GM18508 (cell line): ENCODE measurements around the gene GLTPD2.

Experiments
- ATAC-seq: cut with Tn5 transposase; IDR thresholded peaks from one replicate; pipeline ENCODE4 v1.9.1; 2021; ENCODE audit warnings: moderate number of reproducible peaks; ENCODE audit not compliant: insufficient read depth, unreplicated experiment

GLTPD2 gene

GRCh38 chr17:4769628-4770027 lies 19.1 kb upstream of the GLTPD2 start:
- ATAC-seq = no peak

- no peak for ATAC-seq
These were observed 17.1 kb upstream of the GLTPD2 start, which contains the start of gene TM4SF5 for GRCh38 chr17:4771519-4772234. TM4SF5 (plus strand) TSS chr17:4771886; CDS start chr17:4771923, 37 bp downstream.

GRCh38 chr17:4772235-4772613 lies 16.5 kb upstream of the GLTPD2 start:
- no peak for ATAC-seq

DNA sequence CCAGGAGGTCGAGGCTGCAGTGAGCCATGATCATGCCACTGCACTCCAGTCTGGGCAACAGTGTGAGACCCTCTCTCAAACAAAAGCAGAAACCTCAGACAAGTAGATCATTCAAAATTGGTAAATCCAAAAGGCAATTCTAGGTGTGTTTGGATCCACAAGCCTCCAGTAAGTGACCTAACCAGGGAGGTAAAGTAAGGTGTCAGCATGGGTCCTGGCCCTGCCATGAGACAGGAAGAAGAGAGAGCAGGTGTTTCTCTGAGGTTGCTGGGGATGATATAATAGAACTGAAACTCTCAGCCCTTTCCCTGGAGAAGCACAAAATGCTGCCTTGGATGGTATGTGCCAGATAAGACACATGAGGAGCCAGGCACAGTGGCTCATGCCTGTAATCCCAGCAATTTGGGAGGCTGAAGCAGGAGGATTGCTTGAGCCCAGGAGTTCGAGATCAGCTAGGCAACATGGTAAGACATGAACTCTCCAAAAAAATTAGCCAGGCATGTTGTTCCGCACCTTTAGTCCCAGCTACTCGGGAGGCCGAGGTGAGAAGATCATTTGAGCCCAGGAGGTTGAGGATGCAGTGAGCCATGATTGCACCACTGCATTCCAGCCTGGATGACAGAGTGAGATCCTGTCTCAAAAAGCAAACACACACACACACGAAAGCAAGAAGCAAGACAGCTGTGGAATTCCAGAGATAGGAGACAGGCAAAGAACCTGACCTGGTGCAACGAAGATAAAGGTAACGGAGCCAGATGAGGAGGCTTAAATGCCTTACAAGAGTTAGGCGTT lies 10.6 kb upstream of the GLTPD2 start:
- ATAC-seq = no peak

GRCh38 chr17:4780325-4780955 lies 8.3 kb upstream of the GLTPD2 start:
- no peak for ATAC-seq

- ATAC-seq = no peak
These were observed 6.1 kb upstream of the GLTPD2 start for GRCh38 chr17:4782652-4783051.

- ATAC-seq = no peak
These were observed 3.3 kb upstream of the GLTPD2 start for GRCh38 chr17:4785311-4786105.

- no peak for ATAC-seq
These were observed 2.7 kb upstream of the GLTPD2 start, which contains the start of gene VMO1 for GRCh38 chr17:4786106-4786511. VMO1 (minus strand) TSS chr17:4786364; CDS start chr17:4786352, 12 bp downstream.

DNA sequence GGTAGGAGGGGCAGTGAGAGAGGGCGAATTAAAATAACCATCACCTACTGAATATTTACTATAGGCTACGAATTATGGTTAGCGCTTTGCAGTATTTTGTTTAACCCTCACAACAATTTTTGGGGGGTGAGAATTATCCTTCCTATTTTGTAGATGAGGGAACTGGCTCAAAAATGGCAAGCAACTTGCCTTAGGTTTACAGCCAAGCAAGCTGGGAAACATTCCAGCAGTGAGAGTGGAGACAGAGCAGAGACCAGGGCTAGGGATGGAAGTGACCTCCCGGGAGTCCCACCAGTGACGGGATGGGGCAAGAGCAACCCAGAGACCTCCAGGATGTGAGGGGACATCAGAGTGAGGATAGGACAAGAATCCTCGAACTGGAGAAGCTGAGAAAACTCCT lies 2.2 kb upstream of the GLTPD2 start:
- ATAC-seq = no peak

DNA sequence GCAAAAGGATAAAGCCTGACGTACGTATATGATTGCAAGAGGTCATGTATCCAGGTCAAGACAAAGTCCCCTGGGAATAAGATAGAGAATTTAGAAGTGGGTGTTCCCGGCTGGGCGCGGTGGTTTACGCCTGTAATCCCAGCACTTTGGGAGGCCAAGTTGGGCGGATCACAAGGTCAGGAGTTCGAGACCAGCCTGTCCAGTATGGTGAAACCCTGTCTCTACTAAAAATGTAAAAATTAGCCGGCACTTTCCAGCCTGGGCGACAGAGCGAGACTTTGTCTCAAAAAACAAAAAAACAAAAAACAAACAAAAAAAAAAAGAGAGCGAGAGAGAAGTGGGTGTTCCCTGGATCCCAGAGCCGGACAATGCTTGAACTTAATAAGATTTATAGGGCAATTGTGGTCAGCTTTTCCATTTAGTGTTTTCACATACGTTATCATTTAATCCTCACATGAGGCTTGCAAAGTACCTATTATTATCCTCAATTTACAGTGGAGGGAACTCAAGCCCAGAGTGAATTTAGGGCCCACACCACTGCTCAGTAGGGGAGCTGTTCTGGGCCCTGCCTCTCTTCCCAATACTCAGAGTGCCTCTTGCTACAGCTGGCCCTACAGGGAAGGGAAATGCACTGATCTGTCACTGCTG lies 481 bp upstream of the GLTPD2 start:
- ATAC-seq = no peak

DNA sequence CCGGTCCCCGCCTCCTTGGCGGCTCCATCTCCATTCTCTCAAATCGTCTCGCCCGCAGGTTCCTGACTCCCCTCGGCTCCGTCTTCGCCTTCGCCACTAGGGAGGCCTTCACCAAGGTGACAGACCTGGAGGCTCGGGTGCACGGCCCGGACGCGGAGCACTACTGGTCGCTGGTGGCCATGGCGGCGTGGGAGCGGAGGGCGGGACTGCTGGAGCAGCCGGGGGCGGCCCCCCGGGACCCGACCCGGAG lies 862 bp downstream of the GLTPD2 start:
- no peak for ATAC-seq

DNA sequence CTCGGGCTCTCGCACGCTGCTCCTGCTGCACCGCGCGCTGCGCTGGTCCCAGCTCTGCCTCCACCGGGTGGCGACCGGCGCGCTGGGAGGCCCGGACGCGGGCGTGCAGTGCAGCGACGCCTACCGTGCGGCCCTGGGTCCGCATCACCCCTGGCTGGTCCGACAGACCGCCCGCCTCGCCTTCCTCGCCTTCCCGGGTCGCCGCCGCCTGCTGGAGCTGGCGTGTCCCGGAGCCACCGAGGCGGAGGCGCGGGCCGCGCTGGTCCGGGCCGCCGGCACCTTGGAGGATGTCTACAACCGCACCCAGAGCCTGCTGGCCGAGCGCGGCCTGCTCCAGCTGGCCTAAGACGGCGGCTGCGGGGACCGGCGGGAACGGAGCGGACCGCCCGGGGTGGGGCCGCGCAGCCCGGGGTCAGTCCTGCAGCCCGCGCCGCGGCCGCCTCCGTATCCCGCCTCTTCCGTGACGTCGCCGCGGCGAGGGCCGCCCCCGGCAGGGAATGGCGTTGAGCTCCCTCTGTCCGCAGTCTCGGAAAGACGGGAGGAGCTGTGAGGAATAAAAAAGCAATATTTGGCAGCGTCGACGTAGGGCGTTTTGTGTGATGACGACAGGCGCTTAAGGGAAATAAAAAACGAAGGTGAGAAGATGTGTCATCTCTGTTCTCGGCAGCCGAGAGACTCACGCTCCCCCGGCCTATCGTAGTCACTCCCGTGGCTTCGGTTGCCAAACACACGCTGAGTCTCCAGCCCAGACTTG lies 1.4 kb downstream of the GLTPD2 start:
- no peak for ATAC-seq

- ATAC-seq = no peak
These were observed 1.9 kb downstream of the GLTPD2 start for GRCh38 chr17:4790705-4791088.

GRCh38 chr17:4795168-4795567 lies 6.4 kb downstream of the GLTPD2 start:
- ATAC-seq = no peak

GRCh38 chr17:4796552-4796920 lies 7.8 kb downstream of the GLTPD2 start:
- no peak for ATAC-seq

DNA sequence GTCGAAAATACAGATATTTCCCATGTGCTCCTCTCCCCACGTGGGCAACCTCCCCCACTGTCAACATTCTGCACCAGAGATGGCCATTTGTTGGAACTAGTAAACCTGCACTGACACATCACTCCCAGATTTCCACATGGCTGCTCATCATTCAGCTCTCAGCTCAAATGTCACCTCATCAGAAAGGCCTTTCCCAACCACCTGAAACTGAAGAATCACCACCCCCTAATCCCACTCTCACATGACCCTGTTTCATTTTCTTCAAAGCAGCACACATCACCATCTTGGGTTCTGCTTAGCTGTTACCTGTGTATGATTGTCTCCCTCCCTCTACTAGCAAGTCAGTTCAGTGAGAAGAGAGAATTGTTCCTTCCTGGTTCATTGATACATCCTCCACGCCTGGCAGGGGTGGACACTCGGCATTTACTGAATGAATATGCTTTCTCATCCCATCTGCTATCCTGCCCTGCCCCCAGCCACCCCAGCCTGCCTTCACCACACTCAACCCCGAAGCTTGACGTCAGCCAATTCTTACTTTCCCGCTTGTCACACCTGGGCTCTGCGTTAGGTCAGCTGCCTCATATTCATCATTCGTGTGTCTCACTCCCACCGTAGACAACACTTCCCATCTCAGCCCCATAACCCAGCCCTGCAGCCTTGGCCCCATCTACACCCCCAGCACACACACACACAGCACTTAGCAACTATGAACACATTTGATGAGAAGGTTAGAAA lies 11.9 kb downstream of the GLTPD2 start:
- ATAC-seq = no peak

DNA sequence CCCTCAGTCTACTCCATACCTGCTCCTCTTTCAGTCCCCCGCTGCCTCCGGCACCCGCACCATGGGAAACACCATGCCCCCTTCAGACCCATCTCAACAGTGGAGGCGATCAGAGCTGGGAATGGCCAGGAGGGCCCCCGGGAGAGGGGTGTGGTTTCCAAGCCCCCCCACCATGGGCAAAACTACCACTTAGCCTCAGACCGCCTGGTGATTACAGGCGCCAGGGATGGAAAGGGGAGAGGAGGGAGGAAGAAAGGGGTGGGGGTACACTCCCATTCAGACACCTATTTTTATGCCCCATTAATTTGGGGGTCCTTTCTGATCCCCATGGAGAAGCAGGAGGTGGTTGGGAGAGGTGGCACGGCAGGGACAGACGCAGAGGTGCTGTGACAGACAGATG lies 13.5 kb downstream of the GLTPD2 start, which contains the start of gene C17orf114:
Gene C17orf114 (minus strand): TSS at position 101 of the 400 bp plus-strand sequence.
- ATAC-seq = no peak

DNA sequence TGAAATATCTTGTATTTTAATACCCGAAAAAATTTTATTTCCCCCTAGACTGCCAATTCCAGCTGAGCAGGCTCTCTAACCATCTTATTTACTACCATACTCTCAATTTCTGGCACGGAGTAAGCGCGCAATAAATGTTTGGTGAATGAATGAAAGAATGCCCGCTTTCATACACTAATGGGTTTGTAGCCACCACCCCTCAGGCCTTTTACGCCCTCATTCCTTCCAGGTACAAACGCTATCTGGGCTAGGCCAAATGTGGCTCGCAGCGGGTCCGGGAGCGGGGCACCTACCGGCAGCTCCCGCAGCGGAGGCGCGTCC lies 17.7 kb downstream of the GLTPD2 start:
- no peak for ATAC-seq
